Ishikawa (cell line): ENCODE results near the gene GSTO2.

Experiments used
- CEBPB ChIP-seq: IDR thresholded peaks from 2 replicates; pipeline ENCODE4 v1.6.1; 2012
- EP300 ChIP-seq: IDR thresholded peaks from 2 replicates; pipeline ENCODE4 v1.6.1; 2012; ENCODE audit warnings: borderline replicate concordance

GRCh38 chr10:104277785-104278184, 8.8 kb downstream of the GSTO2 start:
- no peak for TF ChIP-seq CEBPB
- TF ChIP-seq EP300, result no peak
